GM18505 (cell line): Measurements from ENCODE around the gene OASL.

Experiments used
- ATAC-seq: cut with Tn5 transposase; IDR thresholded peaks from one replicate; pipeline ENCODE4 v1.9.1; 2021; ENCODE audit not compliant: unreplicated experiment
- POLR2A ChIP-seq: IDR thresholded peaks from 4 replicates; pipeline ENCODE4 v1.6.1; 2011; ENCODE audit warnings: borderline replicate concordance; ENCODE audit not compliant: insufficient read depth, insufficient read length; ENCODE audit errors: extremely low read depth

OASL gene

GRCh38 chr12:120970310-120970709 is 68.7 kb downstream of the OASL start:
- no peak for TF ChIP-seq POLR2A
- no peak for ATAC-seq
